ENCODE results near the gene UBA3. TPM values are rescaled to one million over a fixed set of nuclear protein-coding genes. Genes with fewer than 3 reads are reported as not detected.
A peak's percentile ranks its signal among the peaks of the same experiment; 100 is the strongest.

The UBA3 gene
- total RNA-seq, 1 experiment from 2014 or later: 67.2 TPM

- no peak overlapping the region for H3K4ac ChIP-seq (ENCODE audit: low read depth, low read length)
- Mint-ChIP-seq H3K27me3 (ENCODE audit: low read depth) (no peaks in the 10 kb centered on the region; the same call in 1 of the 2 replicates), H3K36me3 (ENCODE audit: insufficient read depth in 1 of 3, low read depth in 3 of 3) (peaks cover 8 to 29% (median 29%) of the 10 kb centered on the region in 3 experiments; a peak in 6 of 7 replicates), H3K9me3 (no peaks in the 10 kb centered on the region), H3K27ac (peak overlapping the region; percentile 94 to 97 (median 95)), H3K4me1 (peaks cover 11% of the 10 kb centered on the region in 2 experiments), H3K4me3 (peak overlapping the region; percentile 97)
- no peak overlapping the region for H2AK5ac ChIP-seq (ENCODE audit: insufficient read length, low read length)
- H3K9me3 ChIP-seq (ENCODE audit: control insufficient read depth, low read depth, low read length): no peaks in the 10 kb centered on the region
- WGBS (ENCODE audit: extremely low coverage, insufficient read length, low lambda C conversion rate): no CpG with 5 or more reads among the region's 9 CpGs
- H2BK15ac ChIP-seq (ENCODE audit: low read depth, low read length): no peak overlapping the region
- no peak overlapping the region for H3K56ac ChIP-seq (ENCODE audit: insufficient read length, low read depth, low read length)
- no peaks in the 10 kb centered on the region for H4K20me1 ChIP-seq (ENCODE audit: control insufficient read depth, insufficient read depth, insufficient read length)
- H3K79me1 ChIP-seq (ENCODE audit: insufficient read depth, low read depth, low read length, poor library complexity, severe bottlenecking): peaks cover 4% of the 10 kb centered on the region
- H4K5ac ChIP-seq (ENCODE audit: insufficient read length, low read depth, low read length): no peak overlapping the region
- TF ChIP-seq CTCF (conservative IDR thresholded peaks at IDR 0.05): no peak
- H2BK12ac ChIP-seq (ENCODE audit: insufficient read length, low read depth, low read length): no peak overlapping the region
- peaks cover 5% of the 10 kb centered on the region; the same call in 1 of the 2 replicates for H3K79me2 ChIP-seq (ENCODE audit: insufficient read depth, low read length)
- no peak overlapping the region for H2BK5ac ChIP-seq (ENCODE audit: insufficient read length, low read length)
- no peak overlapping the region for H2BK20ac ChIP-seq (ENCODE audit: low read depth, low read length, poor library complexity, severe bottlenecking)
- H3K18ac ChIP-seq (ENCODE audit: insufficient read length, low read depth, low read length): peak overlapping the region; percentile 76
- peak overlapping the region; percentile 65 for H3K9ac ChIP-seq (ENCODE audit: extremely low read depth, insufficient read length, low read length)
- H3K27ac ChIP-seq (ENCODE audit: insufficient read length, low read depth, low read length): peak overlapping the region; percentile 9
- DNase-seq: no peak
- no peak overlapping the region for H2BK120ac ChIP-seq (ENCODE audit: low read depth, low read length, poor library complexity, severe bottlenecking)
- no peak overlapping the region for H3K14ac ChIP-seq (ENCODE audit: insufficient read depth, low read length)
- no peak overlapping the region for H3T11ph ChIP-seq (ENCODE audit: low read length)
- H3K23ac ChIP-seq (ENCODE audit: insufficient read length, low read depth, low read length): no peak overlapping the region
- H3K27me3 ChIP-seq (ENCODE audit: insufficient read depth, low read length): no peaks in the 10 kb centered on the region
- peaks cover 4% of the 10 kb centered on the region; the same call in 1 of the 2 replicates for H3K4me1 ChIP-seq (ENCODE audit: insufficient read depth, low read length)
- H2AFZ ChIP-seq (ENCODE audit: low read length): peak overlapping the region; percentile 26
- peak overlapping the region; percentile 95 for H3K4me2 ChIP-seq (ENCODE audit: insufficient read depth, insufficient read length, low read length)
- no peak overlapping the region for H4K91ac ChIP-seq (ENCODE audit: insufficient read length, low read depth, low read length)
- peaks cover 4% of the 10 kb centered on the region for H3K23me2 ChIP-seq (ENCODE audit: insufficient read length, low read depth, low read length, poor library complexity, severe bottlenecking)
- H4K8ac ChIP-seq (replicated peaks; ENCODE audit: insufficient read length, low read depth, low read length): no peak overlapping the region
These were observed 27.7 kb downstream of the UBA3 start for GRCh38 chr3:69052472-69052898.
